C4-2B (cell line): Measurements from ENCODE around the gene GBGT1.

Experiments
- CTCF ChIP-seq: fragments of 450-650 bp; conservative IDR thresholded peaks from 2 replicates; pipeline ENCODE4 v1.5.1; 2017; ENCODE audit warnings: mild to moderate bottlenecking
- ZFX ChIP-seq: fragments of 450-650 bp; IDR thresholded peaks from 2 replicates; pipeline ENCODE4 v1.6.1; 2017

GRCh38 chr9:133140174-133140505 lies 23.6 kb downstream of the GBGT1 start:
- TF ChIP-seq CTCF (no peak), ZFX (no peak)
